B cell (primary cell): Measurements from ENCODE around the gene PHF21B. TPM values are rescaled to one million over a fixed set of nuclear protein-coding genes. Genes with fewer than 3 reads are reported as not detected.

ENCODE experiments used
- ATAC-seq: fragments of 200-7000 bp; cut with Tn5 transposase; one replicate; pipeline ENCODE4 v1.10.0; 2021; ENCODE audit warnings: low read depth, mild to moderate bottlenecking, moderate number of reproducible peaks, moderate library complexity
- CTCF ChIA-PET: fragments of 350-600 bp; sonication (Branson Sonifier 250); formaldehyde crosslinking; loops from one replicate; lab custom pipeline; 2021; ENCODE audit warnings: antibody characterized with exemption, inconsistent platforms; lab: Charles Lee
- POLR2A ChIA-PET: fragments of 350-600 bp; sonication (Branson Sonifier 250); formaldehyde crosslinking; loops from one replicate; lab custom pipeline; 2021; ENCODE audit warnings: antibody characterized with exemption; lab: Charles Lee
- DNase-seq: peaks from one replicate; pipeline ENCODE4 v3.0.0; 2013
- H2AFZ ChIP-seq: 2 replicates; pipeline ENCODE4 v1.6.1; 2012; ENCODE audit warnings: mild to moderate bottlenecking, low read depth, low read length; ENCODE audit not compliant: insufficient read depth, poor library complexity, severe bottlenecking
- H3K27ac ChIP-seq, 2 donors: 1 replicate in 1 of 2; 2 replicates in 1 of 2; pipeline ENCODE4 v1.5.1; 2012 to 2013; ENCODE audit warnings: low read length in 2 of 2, mild to moderate bottlenecking in 2 of 2, moderate library complexity in 1 of 2
- H3K27me3 ChIP-seq, 4 experiments: fragments of 200-600 bp in 1 of 4; sonication (generic) in 1 of 4; replicated peaks in 1 of 4; 1 replicate in 2 of 4; 2 replicates in 2 of 4; pipeline versions ENCODE4 v1.6.1 to v1.7.0; 2013 to 2016; ENCODE audit warnings: low read length in 3 of 4, mild to moderate bottlenecking in 2 of 4, mixed read lengths in 1 of 4, moderate library complexity in 1 of 4; ENCODE audit not compliant: insufficient read depth in 4 of 4, control insufficient read depth in 3 of 4; ENCODE audit errors: control extremely low read depth in 1 of 4
- H3K36me3 ChIP-seq, 2 experiments: replicated peaks in 1 of 2; 1 replicate in 1 of 2; 2 replicates in 1 of 2; pipeline versions ENCODE4 v1.6.1 to v1.7.1; 2013; ENCODE audit warnings: low read length in 1 of 2; ENCODE audit not compliant: insufficient read depth in 2 of 2, control insufficient read depth in 1 of 2; ENCODE audit errors: control extremely low read depth in 1 of 2, extremely low read depth in 1 of 2
- H3K4me1 ChIP-seq, 2 donors: fragments of 200-600 bp in 1 of 2; sonication (generic) in 1 of 2; 1 replicate in 1 of 2; 2 replicates in 1 of 2; pipeline versions ENCODE4 v1.5.1 to v1.6.1; 2013 to 2017; ENCODE audit warnings: low read length in 2 of 2; ENCODE audit not compliant: control insufficient read depth in 2 of 2, insufficient read depth in 2 of 2
- H3K4me2 ChIP-seq: replicated peaks from 2 replicates; pipeline ENCODE3; 2012; ENCODE audit warnings: mild to moderate bottlenecking, low read depth, low read length; ENCODE audit not compliant: poor library complexity, severe bottlenecking
- H3K4me3 ChIP-seq, 5 experiments: fragments of 200-600 bp in 1 of 5; sonication (generic) in 1 of 5; 1 replicate in 3 of 5; 2 replicates in 2 of 5; pipeline versions ENCODE4 v1.5.1 to v1.7.0; 2011 to 2016; ENCODE audit warnings: low read length in 4 of 5, mild to moderate bottlenecking in 4 of 5, low read depth in 2 of 5, control low read depth in 1 of 5, moderate library complexity in 1 of 5; ENCODE audit not compliant: insufficient read depth in 1 of 5; ENCODE audit errors: control extremely low read depth in 1 of 5, extremely low read depth in 1 of 5
- H3K79me2 ChIP-seq: fragments of 200-600 bp; sonication (generic); one replicate; pipeline ENCODE4 v1.6.0; 2016; ENCODE audit warnings: low read length; ENCODE audit not compliant: control insufficient read depth, insufficient read depth
- H3K9ac ChIP-seq: fragments of 200-600 bp; sonication (generic); 2 replicates; pipeline ENCODE4 v1.6.1; 2017; ENCODE audit warnings: mild to moderate bottlenecking, low read length, moderate library complexity
- H3K9me3 ChIP-seq, 3 donors: one replicate each; pipeline versions ENCODE4 v1.6.1 to v1.7.1; 2013; ENCODE audit warnings: low read length in 2 of 3; ENCODE audit not compliant: control insufficient read depth in 2 of 3, insufficient read depth in 1 of 3; ENCODE audit errors: control extremely low read depth in 1 of 3
- H4K20me1 ChIP-seq: 2 replicates; pipeline ENCODE4 v1.6.0; 2012; ENCODE audit warnings: mild to moderate bottlenecking, low read length; ENCODE audit not compliant: insufficient read depth, control insufficient read depth, poor library complexity, severe bottlenecking
- H3K27ac Mint-ChIP-seq: one replicate; pipeline ENCODE4 v1.8.0; 2021; ENCODE audit warnings: mixed read lengths
- H3K27me3 Mint-ChIP-seq: one replicate; pipeline ENCODE4 v1.8.0; 2021; ENCODE audit warnings: mixed read lengths
- H3K4me1 Mint-ChIP-seq: one replicate; pipeline ENCODE4 v1.8.0; 2021; ENCODE audit warnings: mixed read lengths
- H3K4me3 Mint-ChIP-seq: one replicate; pipeline ENCODE4 v1.8.0; 2021; ENCODE audit warnings: mixed read lengths
- H3K9me3 Mint-ChIP-seq: one replicate; pipeline ENCODE4 v1.8.0; 2022; ENCODE audit warnings: mixed read lengths; ENCODE audit not compliant: insufficient read depth
- EZH2 ChIP-seq: IDR thresholded peaks from 2 replicates; pipeline ENCODE4 v1.6.1; 2012; ENCODE audit warnings: borderline replicate concordance, low read depth, mild to moderate bottlenecking, moderate library complexity, low read length; ENCODE audit not compliant: insufficient read depth, poor library complexity, severe bottlenecking
- WGBS: methylation state at CpG from one replicate; pipeline ENCODE4 v1.1.5; 2013; ENCODE audit warnings: missing lambda C conversion rate; ENCODE audit not compliant: insufficient coverage; 5-methylcytosine and 5-hydroxymethylcytosine counted together
- intact Hi-C: fragments of 100-400 bp; cut with micrococcal nuclease; formaldehyde crosslinking; loops from one replicate; pipeline ENCODE4 v1.10.0; 2022
- polyA plus RNA-seq: library from polyadenylated mRNA; depleted of rRNA; stranded (reverse); fragments of >200 nt; gene quantifications from 2 replicates; pipeline ENCODE4 v1.2.3, GENCODE V29; 2012
- total RNA-seq, 2 donors: library from RNA; stranded (reverse); fragments of 120-200 nt in 1 of 2; gene quantifications; 1 replicate in 1 of 2; 2 replicates in 1 of 2; pipeline versions ENCODE4 v1.2.3 to v1.2.4, GENCODE V29; 2013 to 2022
- TF ChIP-seq, protein P1 (sequence below): fragments of 200-600 bp; IDR thresholded peaks from one replicate; pipeline ENCODE4 v1.8.0; 2022; ENCODE audit warnings: antibody characterized with exemption, mild to moderate bottlenecking

Gene PHF21B
- total and polyA plus RNA-seq, 2 donors (not counting 1 experiment from before 2014, with no cell fraction given), result not detected

DNA sequence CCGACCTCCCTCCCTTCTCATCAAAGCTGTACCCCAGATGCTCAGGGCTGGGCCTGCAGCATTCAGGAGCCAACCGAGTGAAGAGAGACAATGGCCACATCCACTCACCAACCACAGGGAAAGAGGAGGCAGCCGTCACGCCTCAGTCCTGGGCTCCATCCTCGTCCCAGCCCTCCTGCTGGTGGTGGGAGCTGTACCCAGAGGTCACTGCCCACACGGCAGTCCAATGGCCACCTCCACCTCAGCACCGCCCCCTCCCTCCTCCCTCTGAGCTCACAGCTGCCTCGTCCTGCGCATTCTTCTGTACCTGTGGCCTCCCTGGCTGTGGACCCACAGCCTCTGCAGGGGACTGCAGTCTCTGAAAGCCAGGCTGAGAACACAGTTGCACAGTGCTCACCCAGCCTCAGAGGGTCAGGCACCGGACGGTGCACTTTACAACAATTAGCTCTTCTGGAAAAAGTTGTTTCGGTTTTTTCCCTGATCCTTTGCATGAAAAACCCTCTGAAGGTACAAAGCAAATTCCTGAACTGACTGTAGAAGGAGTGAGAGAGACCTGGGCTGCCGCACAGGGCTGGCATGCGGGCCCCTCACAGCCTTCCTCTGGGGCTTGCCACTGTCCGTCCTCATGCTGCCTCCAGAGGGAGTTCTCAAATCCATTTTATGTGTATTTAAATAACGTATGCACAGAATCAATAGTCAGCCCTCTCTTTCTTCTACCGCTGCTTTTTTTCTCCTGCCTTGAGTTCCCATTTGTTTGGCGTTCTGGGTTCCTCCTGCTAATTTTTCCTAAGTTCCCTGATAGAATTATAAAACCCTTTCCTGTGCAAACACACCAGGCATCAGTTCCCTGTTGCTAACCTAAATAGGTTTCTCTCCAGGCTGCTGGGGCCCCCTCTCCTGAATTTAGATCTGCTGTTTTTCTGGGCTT, 52.7 kb downstream of the PHF21B start:
- 80% methylated on average over 13 of the region's 18 CpGs for WGBS
- Histone ChIP-seq H3K36me3 (no peaks in the 10 kb centered on the region), H3K9ac (no peak overlapping the region), H3K27me3 (peaks cover 0 to 2% (median 0%) of the 10 kb centered on the region in 4 experiments), H2AFZ (no peak overlapping the region), H3K4me2 (no peak overlapping the region), H3K79me2 (no peaks in the 10 kb centered on the region), H3K4me1 (no peaks in the 10 kb centered on the region), H3K4me3 (no peak overlapping the region), H3K27ac (no peak overlapping the region), H3K9me3 (no peaks in the 10 kb centered on the region), H4K20me1 (no peaks in the 10 kb centered on the region)
- no peak overlapping the region for H3K27ac Mint-ChIP-seq
- no peaks in the 10 kb centered on the region for H3K4me1 Mint-ChIP-seq
- H3K9me3 Mint-ChIP-seq, result no peaks in the 10 kb centered on the region
- ATAC-seq, result no peak
- intact Hi-C loops, result no loop called here
- POLR2A ChIA-PET, result no interaction called here
- CTCF ChIA-PET, result no interaction called here
- H3K27me3 Mint-ChIP-seq, result peaks cover 10% of the 10 kb centered on the region
- TF ChIP-seq EZH2, result no peak
- TF ChIP-seq, protein P1, sequence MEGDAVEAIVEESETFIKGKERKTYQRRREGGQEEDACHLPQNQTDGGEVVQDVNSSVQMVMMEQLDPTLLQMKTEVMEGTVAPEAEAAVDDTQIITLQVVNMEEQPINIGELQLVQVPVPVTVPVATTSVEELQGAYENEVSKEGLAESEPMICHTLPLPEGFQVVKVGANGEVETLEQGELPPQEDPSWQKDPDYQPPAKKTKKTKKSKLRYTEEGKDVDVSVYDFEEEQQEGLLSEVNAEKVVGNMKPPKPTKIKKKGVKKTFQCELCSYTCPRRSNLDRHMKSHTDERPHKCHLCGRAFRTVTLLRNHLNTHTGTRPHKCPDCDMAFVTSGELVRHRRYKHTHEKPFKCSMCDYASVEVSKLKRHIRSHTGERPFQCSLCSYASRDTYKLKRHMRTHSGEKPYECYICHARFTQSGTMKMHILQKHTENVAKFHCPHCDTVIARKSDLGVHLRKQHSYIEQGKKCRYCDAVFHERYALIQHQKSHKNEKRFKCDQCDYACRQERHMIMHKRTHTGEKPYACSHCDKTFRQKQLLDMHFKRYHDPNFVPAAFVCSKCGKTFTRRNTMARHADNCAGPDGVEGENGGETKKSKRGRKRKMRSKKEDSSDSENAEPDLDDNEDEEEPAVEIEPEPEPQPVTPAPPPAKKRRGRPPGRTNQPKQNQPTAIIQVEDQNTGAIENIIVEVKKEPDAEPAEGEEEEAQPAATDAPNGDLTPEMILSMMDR, result no peak
- H3K4me3 Mint-ChIP-seq, result no peak overlapping the region
- DNase-seq, result no peak

DNA sequence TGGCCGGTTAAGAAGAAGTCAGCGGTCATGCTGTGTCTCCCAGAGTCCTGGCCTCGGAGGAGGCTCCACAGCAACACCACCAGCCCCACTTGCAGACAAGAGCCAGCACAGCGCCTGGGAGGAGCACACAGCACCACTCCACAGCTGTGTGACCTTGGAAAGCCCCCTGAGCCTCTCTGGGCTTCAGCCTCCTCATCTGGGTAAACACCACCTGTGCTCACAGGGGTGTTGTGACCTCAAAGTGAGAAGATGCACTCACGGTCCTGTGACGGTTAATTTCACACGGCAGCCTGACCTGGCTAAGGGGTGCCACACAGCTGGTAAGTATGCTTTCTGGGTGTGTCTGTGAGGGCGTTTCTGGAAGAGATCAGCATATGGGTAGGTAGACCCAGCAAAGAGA, 54.7 kb downstream of the PHF21B start:
- H3K36me3 ChIP-seq, result no peaks in the 10 kb centered on the region
- H3K79me2 ChIP-seq, result no peaks in the 10 kb centered on the region
- 75% methylated on average over 8 of the region's 8 CpGs for WGBS
- POLR2A ChIA-PET, result no interaction called here
- peaks cover 0 to 8% (median 5%) of the 10 kb centered on the region in 3 donors for H3K9me3 ChIP-seq
- Mint-ChIP-seq H3K4me3 (no peak overlapping the region), H3K27me3 (peaks cover 10% of the 10 kb centered on the region), H3K27ac (no peak overlapping the region), H3K9me3 (no peaks in the 10 kb centered on the region), H3K4me1 (no peaks in the 10 kb centered on the region)
- no peak overlapping the region for H3K4me2 ChIP-seq
- no peaks in the 10 kb centered on the region for H4K20me1 ChIP-seq
- ATAC-seq (no peak), DNase-seq (no peak)
- H3K27me3 ChIP-seq, result peaks cover 0 to 2% (median 0%) of the 10 kb centered on the region in 4 experiments
- H3K9ac ChIP-seq, result no peak overlapping the region
- H3K4me1 ChIP-seq, result no peaks in the 10 kb centered on the region
- intact Hi-C loops, result no loop called here
- CTCF ChIA-PET, result no interaction called here
- no peak overlapping the region for H3K27ac ChIP-seq
- no peak overlapping the region for H2AFZ ChIP-seq
- TF ChIP-seq, protein P1, result no peak
- no peak for TF ChIP-seq EZH2
- no peak overlapping the region for H3K4me3 ChIP-seq
